Activated CD8-positive, alpha-beta memory T cell treated with anti-CD3 and anti-CD28 coated beads, Interleukin-2, amount 50 U/mL, for 24 hours (primary cell): Measurements from ENCODE around the gene PTP4A1.
"Not testable (repeated sequence)": the region's sequence is repeated elsewhere in the genome, so short reads cannot be mapped to it uniquely, and the experiment has no call there.

Experiments used
- DNase-seq: peaks from one replicate; pipeline ENCODE4 v3.0.0-alpha.2; 2020; ENCODE audit errors: extremely low read depth

Gene PTP4A1

DNA sequence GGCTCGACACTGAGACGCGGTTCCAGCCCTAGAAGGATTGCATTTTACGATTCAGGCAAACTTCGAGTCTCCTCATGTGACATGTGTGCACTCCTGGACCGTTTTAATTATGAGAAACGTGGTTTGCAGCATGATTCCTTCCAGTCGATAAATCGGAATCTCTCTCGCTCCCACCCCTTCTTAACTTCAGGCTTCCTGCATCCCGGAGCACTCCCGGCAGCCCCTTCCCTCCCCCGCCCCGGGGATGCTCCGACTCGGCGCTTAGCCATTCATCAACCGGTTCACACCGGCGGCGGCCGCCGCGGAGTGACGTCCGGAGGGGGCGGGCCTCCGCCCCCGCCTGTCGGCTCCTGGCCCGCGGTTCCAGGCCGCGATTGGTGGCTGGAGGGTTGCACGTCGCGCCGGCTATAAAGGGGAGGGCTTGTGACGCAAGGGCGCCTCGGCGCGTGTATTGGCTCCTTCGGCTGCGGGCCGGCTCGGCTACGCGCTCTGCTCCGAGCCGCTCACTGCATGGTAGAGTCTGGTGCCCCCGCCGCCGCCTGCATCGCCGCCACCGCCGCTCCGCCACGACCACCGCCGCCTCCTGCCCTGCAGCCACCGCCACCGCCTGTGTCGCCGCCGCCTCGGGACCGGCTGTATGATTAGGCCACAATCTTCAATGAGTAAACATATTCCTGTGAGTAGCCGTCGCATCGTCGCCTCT lies at the start of gene PTP4A1, which contains the start of gene LOC128125822:
PTP4A1 (plus strand) TSS at position 437 of the 703 bp plus-strand sequence. CDS start 4,401 bp downstream, outside the sequence.
LOC128125822 (plus strand) TSS at position 437 of the 703 bp plus-strand sequence.
- peak; percentile 88 for DNase-seq

DNA sequence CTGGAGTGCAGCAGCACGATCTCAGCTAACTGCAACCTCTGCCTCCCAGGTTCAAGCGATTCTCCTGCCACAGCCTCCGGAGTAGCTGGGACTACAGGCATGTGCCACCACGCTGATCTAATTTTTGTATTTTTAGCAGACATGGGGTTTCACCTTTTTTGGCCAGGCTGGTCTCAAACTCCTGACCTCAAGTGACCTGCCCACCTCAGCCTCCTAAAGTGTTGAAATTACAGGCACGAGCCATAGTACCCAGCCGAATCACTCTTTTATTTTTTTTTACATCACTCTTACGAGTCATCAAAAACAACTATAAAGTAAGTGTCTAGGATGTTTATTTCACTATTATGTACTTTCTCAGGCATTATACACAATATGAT lies 49.4 kb upstream of the PTP4A1 start:
- DNase-seq = not testable (repeated sequence)

DNA sequence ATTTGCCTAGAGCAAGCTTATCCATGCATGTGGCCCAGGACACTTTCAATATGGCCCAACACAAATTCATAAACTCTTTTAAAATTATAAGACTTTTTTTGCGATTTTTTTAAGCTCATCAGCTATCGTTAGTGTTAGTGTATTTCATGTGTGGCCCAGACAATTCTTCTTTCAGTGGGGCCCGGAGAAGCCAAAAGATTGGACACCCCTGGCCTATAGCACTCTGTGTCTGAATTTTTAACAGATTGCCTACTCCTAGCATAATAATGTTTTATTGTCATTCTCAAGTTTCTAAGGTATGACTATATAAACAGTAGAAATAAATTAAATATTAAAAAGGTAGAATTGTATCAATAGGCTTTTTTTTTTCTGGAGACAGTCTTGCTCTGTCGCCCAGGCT lies 48.6 kb upstream of the PTP4A1 start:
- DNase-seq = no peak

DNA sequence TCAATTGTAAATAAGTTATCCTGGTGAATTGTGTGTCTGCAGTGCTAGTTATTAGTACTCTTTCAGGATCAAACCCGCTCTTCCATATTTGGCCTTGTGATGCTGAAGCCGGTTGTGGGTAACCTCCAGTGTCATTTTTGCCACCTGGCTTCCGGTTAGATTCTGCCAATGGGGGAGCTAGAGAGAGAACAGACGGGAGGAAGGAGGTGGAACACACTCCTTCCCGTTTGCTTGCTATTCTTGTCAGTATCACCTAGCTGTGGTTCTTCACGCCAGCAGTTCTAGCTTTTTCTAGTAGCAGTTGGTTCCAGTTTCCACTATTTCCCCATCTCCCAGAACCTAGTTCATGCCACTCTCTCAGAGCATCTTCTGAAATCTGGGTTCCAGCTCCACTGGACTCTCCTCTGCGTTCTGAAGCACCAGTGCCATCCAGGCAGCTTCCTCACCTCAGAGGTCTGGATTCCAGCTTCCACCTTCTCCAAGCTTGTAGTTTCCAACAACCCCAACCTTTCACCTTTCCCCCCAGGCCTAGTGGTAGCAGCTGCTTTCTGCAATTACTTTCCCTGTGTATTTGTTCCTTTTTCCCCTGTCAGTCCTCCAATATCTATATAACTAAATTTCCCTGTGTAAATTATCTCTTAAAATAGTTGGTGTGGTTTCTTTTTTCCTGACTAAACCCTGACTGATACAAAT lies 46.9 kb upstream of the PTP4A1 start:
- DNase-seq = no peak

DNA sequence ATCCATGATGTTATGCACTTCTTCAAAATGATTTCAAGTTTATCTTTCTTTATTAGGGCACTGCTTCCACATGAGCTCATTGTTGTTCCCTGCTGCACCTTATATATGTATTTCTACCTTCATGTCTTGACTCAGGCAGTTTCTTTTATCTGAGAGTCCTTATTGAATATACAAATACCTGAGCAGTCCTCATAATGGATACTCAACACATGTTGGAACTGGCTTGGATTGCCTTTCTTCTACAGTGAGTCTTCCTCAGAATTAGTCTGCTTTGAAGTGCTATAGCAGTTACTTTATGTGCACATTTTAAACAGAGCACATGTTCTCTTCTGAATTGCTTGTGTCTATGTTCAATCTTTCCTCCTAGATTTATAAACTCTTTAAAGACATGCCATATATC lies 45.3 kb upstream of the PTP4A1 start:
- no peak for DNase-seq

DNA sequence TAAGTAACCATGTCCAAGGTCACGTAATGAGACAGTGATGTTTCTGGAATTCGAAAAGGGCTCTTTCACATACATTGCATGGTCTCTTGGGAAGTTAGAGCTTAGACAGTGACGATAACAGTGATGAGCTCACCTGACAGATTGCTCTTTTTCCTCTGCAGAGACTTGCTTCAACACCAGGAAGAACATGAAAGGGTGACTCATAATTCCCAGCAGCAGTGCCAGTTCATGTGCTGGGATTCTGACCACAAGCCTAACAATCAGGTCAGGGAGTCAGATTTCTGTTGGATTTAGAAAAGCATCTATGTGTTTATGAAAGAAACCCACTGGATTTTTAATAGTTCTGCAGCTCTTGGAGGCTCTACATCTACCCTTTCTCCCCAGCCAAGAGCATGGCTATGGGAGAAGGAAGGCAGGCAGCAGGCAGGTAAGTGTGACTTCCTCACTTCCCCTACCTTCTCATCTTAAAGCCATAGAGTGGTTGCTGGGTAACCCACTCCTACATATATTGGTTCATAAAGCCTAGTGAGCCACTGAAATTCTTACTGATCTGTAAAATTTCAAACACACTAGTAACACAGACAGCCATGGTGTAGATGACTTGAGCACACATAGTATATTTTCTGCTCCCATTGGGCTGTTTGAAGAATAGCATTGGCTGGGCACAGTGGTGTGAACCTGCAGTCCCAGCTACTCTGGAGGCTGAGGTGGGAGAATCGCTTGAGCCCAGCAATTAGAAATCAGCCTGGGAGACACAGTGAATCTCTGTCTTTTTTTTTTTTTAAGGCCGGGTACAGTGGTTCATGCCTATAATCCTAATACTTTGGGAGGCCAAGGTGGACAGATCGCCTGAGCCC lies 44.4 kb upstream of the PTP4A1 start:
- no peak for DNase-seq

DNA sequence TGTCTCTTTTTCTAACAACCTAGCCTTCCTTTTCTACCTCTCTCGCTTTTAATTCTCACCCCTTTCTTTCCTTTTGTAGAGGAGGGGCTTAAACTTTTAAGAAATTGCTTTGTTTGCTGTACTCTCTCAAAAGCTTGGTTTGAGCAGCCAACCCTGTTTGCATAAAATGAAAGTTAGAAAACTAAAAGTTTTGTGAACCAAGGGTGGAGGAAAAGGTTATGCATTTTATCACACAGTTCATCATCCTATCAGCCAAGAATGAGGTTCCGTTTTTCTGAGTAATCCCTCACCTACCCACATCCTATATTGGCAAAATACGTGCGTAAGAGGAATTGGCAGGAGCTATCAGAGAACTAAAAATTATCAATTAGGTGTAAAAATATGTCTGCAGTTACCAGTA lies 42.8 kb upstream of the PTP4A1 start:
- DNase-seq = no peak

DNA sequence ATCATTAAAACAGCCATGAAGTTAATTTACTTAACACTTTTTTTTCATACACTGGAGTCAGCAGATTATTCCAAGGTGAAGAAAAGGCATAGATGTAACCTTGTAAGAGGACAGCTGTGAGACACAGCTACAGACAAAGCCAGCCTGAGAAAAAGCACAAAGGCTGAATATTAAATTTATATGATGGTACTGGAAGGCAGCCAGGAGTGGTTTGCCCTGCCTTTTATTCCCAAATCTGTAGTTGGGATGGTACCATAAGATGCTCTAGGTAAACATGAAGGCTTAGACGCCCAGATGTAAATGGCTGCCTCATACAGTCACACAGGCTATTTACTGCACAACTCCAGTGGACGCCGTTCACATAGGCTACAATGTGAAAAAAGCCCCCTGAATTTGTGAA lies 42.1 kb upstream of the PTP4A1 start:
- DNase-seq = no peak

DNA sequence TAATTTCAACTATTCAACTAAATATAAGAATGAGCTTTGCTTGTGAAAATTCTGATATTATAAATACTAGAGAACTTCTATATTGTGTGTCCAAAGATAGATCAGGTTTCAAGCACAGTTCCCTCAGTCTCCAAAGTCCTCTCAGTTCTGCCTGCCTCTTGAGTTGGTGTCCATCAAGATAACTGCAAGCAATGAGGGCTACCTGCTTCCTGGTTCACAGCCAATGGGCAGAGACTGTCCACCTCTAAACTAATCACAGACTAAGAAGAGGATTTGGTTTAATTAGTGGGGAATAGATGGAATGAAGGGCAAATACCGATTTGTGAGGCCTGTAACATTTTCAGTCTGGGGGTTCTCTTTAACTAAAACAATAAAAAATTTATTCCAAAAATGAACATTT lies 41.3 kb upstream of the PTP4A1 start:
- no peak for DNase-seq

DNA sequence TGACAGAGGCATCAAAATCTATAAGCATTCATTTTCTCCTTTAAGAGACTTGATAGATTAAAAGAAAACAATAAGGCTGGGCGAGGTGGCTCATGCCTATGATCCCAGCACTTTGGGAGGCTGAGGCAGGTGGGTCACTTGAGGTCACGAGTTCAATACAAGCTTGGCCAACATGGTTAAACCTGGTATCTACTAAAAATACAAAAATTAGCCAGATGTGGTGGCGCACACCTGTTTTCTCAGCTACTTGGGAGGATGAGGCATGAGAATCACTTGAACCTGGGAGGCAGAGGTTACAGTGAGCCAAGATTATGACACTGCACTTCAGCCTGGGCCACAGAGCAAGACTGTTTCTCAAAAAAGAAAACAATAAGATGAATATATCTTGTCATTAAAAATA lies 39.3 kb upstream of the PTP4A1 start:
- no peak for DNase-seq

DNA sequence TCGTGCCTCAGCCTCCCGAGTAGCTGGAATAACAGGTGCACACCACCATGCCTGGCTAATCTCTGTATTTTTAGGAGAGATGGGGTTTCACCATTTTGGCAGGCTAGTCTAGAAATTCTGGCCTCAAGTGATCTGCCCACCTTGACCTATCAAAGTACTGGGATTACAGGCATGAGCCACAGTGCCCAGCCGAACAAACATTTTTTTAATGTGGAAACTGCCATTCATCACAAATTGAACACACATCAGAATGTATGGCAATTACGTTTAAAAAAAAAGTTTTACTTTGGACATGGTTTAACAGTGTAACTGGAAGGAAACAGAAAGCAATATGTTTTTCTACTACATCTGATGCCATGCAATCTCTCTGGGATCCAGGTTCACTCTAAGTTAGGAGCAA lies 38.3 kb upstream of the PTP4A1 start:
- no peak for DNase-seq

DNA sequence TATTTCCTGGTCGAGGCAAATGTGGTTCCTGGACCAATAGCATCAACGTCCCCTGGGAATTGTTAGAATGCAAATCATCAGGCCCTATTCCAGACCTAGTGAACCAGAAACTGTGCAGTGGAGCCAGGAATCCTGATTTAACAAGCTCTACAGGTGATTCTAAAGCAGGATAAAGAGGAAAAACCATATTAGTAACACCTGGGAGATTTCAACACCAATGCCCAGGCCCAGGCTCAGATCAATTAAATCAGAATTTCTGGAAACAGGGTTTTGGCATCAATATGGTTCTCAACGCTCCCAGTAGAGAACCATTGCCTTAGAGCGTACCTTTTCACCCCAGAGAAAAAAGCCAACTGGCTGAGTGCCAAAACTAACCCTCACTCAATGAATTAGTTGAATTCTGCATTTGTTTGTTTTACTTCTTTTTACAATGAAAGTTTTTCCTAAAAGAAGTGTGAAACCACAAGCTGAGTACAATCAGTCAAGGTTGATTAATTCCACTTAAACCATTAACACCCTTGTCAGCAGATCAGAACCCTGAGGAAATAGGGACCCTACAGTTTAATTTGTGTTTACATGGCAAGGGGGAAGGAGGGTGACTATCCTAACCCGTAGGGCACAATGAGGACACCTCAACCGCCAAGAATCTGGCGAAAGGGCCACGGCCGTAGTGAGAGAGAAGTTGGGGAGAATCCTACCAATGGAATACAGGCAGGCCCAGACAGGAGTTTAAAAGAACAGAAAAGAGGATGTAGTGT lies 34.9 kb upstream of the PTP4A1 start:
- DNase-seq = no peak

DNA sequence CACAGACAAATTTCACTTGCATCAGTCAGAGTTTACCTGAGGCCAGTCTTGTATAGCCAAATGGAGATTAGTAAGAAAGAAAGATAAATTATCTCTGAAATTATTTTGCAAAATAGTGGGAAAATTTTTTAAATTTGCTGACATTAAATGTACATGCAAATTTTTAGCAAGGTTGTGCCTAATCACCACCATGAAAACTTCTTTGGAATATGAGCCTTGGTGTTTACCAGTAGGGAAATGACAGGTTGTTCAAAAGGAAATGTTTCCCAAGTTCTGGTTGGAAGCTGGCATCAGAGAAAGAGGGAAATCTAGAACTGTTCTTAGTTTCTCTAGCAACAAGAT lies 34.4 kb upstream of the PTP4A1 start:
- no peak for DNase-seq

DNA sequence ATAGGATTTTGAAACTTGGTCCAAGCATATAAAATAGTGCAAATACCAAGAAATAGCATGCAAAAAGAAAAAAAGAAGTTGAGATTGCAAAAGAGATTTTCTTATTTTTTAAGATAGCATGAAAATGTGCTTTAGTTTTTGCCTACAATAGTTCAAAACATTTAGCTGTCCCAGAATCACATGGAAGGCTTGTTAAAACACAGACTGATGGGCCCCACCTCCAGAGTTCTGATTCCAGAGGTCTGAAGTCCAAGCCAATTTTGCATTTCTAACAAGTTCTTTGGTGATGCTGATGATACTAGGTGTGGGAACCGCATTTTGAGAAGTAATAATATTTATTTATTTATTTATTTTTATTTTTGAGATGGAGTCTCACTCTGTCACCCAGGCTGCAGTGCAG lies 33.7 kb upstream of the PTP4A1 start:
- DNase-seq = no peak

DNA sequence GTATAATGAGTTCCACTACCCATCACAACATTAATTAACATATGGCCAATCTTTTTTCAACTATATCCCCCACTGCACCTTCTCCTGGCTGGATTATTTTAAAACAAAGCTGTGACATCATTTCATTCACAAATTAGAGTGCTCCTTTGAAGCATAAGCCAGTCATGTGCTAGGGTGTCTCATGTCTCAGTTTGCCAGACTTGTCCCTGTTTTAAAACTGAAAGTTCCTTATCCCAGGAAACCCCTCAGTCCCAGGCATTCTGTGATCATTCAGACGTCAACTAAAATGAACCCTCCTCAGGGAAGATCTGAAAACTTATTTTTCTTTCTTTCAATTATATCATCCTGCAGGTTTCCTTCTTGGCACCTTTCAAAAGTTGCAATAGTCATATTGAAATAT lies 29.3 kb upstream of the PTP4A1 start:
- no peak for DNase-seq

DNA sequence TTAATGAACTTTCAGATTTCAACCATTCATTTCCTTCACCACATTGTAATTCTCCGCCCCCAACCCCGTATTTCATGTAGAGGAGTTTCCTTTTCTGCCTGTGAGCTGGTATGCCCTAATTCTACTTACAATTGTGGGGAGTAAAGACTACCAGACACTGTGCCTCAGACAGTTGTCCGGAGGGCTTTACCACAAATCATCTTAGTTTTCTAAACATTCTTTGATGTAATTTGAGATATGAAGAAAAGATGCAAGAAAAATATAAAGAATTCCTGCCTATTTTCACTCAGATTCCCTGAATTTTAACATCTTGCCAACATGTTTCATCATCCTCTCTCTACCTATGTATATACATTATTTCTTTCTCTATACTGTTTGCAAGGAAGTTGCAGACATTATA lies 28.3 kb upstream of the PTP4A1 start:
- no peak for DNase-seq

DNA sequence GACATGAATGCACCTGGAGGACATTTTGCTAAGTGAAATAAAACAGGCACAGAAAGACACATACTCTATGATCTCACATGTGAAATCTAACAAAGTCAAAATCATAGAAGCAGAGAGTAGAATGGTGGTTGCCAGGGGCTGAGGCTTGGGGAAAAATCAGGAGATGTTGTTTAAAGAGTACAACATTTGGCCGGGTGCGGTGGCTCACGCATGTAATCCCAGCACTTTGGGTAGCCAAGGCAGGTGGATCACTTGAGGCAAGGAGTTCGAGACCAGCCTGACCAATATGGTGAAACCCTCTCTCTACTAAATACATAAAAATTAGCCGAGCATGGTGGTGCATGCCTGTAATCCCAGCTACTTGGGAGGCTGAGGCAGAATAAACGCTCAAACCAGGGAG lies 26.0 kb upstream of the PTP4A1 start:
- no peak for DNase-seq

DNA sequence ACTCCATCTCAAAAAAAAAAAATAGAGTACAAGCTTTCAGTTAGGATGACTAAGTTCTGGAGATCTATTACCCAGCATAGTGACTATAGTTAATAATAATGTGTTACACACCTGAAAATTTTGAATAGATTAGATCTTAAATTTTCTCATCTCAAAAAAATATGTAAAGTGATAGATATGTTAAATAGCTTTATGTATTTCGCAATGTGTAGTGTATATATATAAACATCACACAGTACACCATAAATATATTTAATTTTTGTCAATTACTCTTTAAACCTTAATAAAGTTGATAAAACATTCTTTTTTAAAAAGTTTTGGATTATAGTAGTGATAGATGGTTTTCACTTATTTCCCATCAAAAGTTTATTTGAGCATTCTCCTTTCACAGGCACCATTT lies 25.6 kb upstream of the PTP4A1 start:
- DNase-seq = no peak

DNA sequence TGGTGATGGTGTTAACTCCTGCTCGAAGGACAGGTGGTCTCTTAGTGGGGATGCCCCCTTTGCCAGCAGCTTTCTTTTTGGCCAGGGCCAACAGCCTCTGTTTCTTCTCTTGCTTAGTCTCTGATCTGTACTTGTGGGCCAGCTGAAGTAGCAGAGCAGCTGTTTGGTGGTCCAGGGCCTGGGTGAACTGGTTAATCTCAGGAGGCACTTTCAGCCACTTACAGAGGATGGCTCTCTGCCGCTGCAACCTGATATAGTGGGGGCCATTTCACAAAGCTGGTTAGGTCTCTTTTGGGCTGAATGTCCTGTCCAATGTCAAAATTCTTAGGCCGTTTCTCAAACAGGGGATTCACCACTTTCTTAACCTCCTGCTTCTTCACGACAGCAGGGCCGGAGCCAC lies 23.2 kb upstream of the PTP4A1 start:
- no peak for DNase-seq

DNA sequence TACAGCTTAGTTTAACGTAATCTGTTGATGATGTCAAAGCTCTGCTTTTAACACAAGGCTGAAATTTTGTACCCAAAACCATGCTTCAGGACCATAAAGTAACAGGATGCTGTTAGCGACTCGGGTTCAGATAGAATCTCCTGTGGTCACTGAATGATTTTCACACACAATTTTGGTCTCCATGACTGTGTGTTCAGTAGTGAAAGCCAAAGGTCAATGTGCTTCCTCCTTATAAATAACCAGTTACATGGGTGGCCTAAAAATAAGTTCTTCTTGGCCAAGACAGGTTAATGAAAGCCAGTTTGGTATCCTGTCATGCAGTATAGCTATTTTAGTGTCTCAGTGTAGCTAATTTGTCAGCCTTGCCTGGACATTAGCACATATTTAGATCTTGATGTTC lies 19.1 kb upstream of the PTP4A1 start:
- DNase-seq = no peak

DNA sequence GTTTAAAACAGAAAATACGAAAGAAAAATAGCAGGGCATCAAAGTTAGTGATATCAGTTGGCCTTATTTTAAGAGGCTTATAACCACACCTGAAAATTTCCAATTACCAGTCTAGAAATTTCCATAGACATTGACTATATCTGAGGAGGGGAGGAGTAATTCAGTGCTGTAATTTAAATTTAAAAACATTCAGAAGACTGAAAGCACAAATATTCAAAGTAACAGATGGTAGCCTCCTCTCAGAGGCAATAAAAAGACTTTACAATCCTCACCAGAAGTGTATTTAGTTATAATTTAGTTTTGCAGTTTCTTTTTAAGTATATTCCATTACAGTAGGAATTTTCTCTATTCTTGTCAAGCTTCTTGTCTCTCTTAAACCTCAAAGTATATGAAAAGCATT lies 18.4 kb upstream of the PTP4A1 start:
- DNase-seq = no peak

DNA sequence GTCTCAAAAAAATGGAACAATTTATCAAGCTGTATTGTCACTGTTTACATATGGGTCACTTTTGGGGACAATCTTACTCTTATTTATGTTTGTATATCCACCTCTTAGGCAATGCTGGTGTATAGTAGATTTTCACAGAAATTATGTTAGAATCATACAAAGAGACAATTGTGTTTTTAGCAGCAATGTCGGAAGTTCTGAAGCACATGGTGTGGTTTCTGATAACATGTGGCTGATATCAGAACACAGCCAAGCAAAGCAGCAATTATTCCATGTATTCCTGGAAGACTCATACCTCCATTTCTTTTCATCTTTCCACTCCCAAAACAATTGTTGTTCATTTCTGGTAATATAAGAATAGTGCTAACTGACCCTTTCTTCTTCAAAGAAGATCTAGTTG lies 17.5 kb upstream of the PTP4A1 start:
- DNase-seq = no peak
